Measurements from ENCODE around the gene EPS15. TPM values are rescaled to one million over a fixed set of nuclear protein-coding genes. Genes with fewer than 3 reads are reported as not detected.

EPS15 gene
- total RNA-seq, 4 donors from 2014 or later: 43.8 to 74.0 (median 59.9) TPM

GRCh38 chr1:51344602-51345299 lies 174.3 kb downstream of the EPS15 start:
- H3K36me3 ChIP-seq: no peaks in the 10 kb centered on the region
- 0% methylated on average over 24 of the region's 60 CpGs; no CpG with 5 or more reads in 1 of the 2 donors for WGBS, 2 donors (ENCODE audit: low coverage in 1 of 2)
- no peak for TF ChIP-seq POLR2AphosphoS5 (IDR thresholded peaks at IDR 0.05)
- no peak for TF ChIP-seq POLR2A (IDR thresholded peaks at IDR 0.05)
- TF ChIP-seq CTCF (IDR thresholded peaks at IDR 0.05): peak in 1 of 5 experiments; percentile 14
- no peak for TF ChIP-seq EP300 (IDR thresholded peaks at IDR 0.05; ENCODE audit: low read depth)
- H3K4me3 ChIP-seq: peak overlapping the region in 3 of 4 donors; percentile 31 to 45 (median 38)
- intact Hi-C loops (cut with DNase I; ENCODE audit: low total_unique reads): no loop called here
- peaks cover 0 to 11% (median 5%) of the 10 kb centered on the region in 4 donors for H3K4me1 ChIP-seq
- in situ Hi-C loops (cut with MboI; ENCODE audit: low pct_ligation_motif_present in 1 of 4, low pct_unique_long_range_greater_than_20kb in 1 of 4, low sequenced_read_pairs in 3 of 4): no loop called here
- H3K27ac ChIP-seq: no peak overlapping the region
- peaks cover 41% of the 10 kb centered on the region for H3K27me3 ChIP-seq
- DNase-seq: peak; percentile 61
- H3K9me3 ChIP-seq: no peaks in the 10 kb centered on the region

- Histone ChIP-seq H3K27ac (no peak overlapping the region), H3K36me3 (no peaks in the 10 kb centered on the region), H3K27me3 (peaks cover 41% of the 10 kb centered on the region), H3K4me3 (peak overlapping the region in 1 of 4 donors; percentile 45), H3K4me1 (peaks cover 0 to 11% (median 5%) of the 10 kb centered on the region in 4 donors), H3K9me3 (no peaks in the 10 kb centered on the region)
- in situ Hi-C loops (cut with MboI; ENCODE audit: low pct_ligation_motif_present in 1 of 4, low pct_unique_long_range_greater_than_20kb in 1 of 4, low sequenced_read_pairs in 3 of 4) (no loop called here), intact Hi-C loops (cut with DNase I; ENCODE audit: low total_unique reads) (no loop called here)
- no peak for TF ChIP-seq POLR2AphosphoS5 (IDR thresholded peaks at IDR 0.05)
- no peak for TF ChIP-seq POLR2A (IDR thresholded peaks at IDR 0.05)
- no peak for TF ChIP-seq EP300 (IDR thresholded peaks at IDR 0.05; ENCODE audit: low read depth)
- no peak for TF ChIP-seq CTCF (IDR thresholded peaks at IDR 0.05)
- 68% methylated on average over 4 of the region's 7 CpGs; no CpG with 5 or more reads in 1 of the 2 donors for WGBS, 2 donors (ENCODE audit: low coverage in 1 of 2)
- DNase-seq: no peak
Observed at GRCh38 chr1:51344276-51344601, 174.8 kb downstream of the EPS15 start.

GRCh38 chr1:51343624-51344023 lies 175.4 kb downstream of the EPS15 start:
- no peaks in the 10 kb centered on the region for H3K9me3 ChIP-seq
- H3K27ac ChIP-seq: no peak overlapping the region
- intact Hi-C loops (cut with DNase I; ENCODE audit: low total_unique reads) (no loop called here), in situ Hi-C loops (cut with MboI; ENCODE audit: low pct_ligation_motif_present in 1 of 4, low pct_unique_long_range_greater_than_20kb in 1 of 4, low sequenced_read_pairs in 3 of 4) (no loop called here)
- 93 to 94% methylated on average over 3 of the region's 3 CpGs for WGBS, 2 donors (ENCODE audit: low coverage in 1 of 2)
- no peak for DNase-seq
- no peaks in the 10 kb centered on the region for H3K36me3 ChIP-seq
- H3K4me3 ChIP-seq: no peak overlapping the region
- H3K27me3 ChIP-seq: peaks cover 41% of the 10 kb centered on the region
- H3K4me1 ChIP-seq: peaks cover 0 to 11% (median 5%) of the 10 kb centered on the region in 4 donors
- no peak for TF ChIP-seq EP300 (IDR thresholded peaks at IDR 0.05; ENCODE audit: low read depth)
- no peak for TF ChIP-seq POLR2AphosphoS5 (IDR thresholded peaks at IDR 0.05)
- no peak for TF ChIP-seq POLR2A (IDR thresholded peaks at IDR 0.05)
- TF ChIP-seq CTCF (IDR thresholded peaks at IDR 0.05): no peak

- peaks cover 0 to 11% (median 5%) of the 10 kb centered on the region in 4 donors for H3K4me1 ChIP-seq
- peaks cover 41% of the 10 kb centered on the region for H3K27me3 ChIP-seq
- DNase-seq: no peak
- no peaks in the 10 kb centered on the region for H3K36me3 ChIP-seq
- no peak overlapping the region for H3K27ac ChIP-seq
- 83 to 95% methylated on average over 1 to 9 of the region's 9 CpGs for WGBS, 2 donors (ENCODE audit: low coverage in 1 of 2)
- H3K9me3 ChIP-seq: no peaks in the 10 kb centered on the region
- H3K4me3 ChIP-seq: no peak overlapping the region
- in situ Hi-C loops (cut with MboI; ENCODE audit: low pct_ligation_motif_present in 1 of 4, low pct_unique_long_range_greater_than_20kb in 1 of 4, low sequenced_read_pairs in 3 of 4) (no loop called here), intact Hi-C loops (cut with DNase I; ENCODE audit: low total_unique reads) (no loop called here)
- TF ChIP-seq EP300 (IDR thresholded peaks at IDR 0.05; ENCODE audit: low read depth): no peak
- TF ChIP-seq POLR2A (IDR thresholded peaks at IDR 0.05): no peak
Observed at GRCh38 chr1:51342591-51343206, 176.4 kb downstream of the EPS15 start.

Data from transverse colon (tissue), 4 donors.